Measurements from ENCODE around the gene PLEKHA3.

DNA sequence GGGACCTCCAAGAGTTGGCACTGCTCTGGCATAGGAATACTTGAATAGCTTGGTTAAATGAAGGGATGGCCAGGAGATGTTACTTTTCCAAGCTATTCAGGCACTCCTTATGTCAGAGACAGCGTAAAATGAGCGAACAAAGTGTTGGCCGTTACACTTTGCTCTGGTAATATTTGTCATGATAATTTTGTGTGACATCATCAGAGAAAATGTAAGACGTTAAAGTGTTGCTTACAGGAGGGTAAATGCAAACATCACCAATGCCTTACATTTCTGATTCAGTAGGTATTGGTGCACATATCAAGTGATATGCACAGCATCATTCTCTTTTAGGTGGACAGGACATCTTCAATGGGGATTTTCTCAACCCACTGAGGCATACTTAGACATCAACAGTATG is 46.0 kb downstream of the PLEKHA3 start:
- TF ChIP-seq, protein P1, sequence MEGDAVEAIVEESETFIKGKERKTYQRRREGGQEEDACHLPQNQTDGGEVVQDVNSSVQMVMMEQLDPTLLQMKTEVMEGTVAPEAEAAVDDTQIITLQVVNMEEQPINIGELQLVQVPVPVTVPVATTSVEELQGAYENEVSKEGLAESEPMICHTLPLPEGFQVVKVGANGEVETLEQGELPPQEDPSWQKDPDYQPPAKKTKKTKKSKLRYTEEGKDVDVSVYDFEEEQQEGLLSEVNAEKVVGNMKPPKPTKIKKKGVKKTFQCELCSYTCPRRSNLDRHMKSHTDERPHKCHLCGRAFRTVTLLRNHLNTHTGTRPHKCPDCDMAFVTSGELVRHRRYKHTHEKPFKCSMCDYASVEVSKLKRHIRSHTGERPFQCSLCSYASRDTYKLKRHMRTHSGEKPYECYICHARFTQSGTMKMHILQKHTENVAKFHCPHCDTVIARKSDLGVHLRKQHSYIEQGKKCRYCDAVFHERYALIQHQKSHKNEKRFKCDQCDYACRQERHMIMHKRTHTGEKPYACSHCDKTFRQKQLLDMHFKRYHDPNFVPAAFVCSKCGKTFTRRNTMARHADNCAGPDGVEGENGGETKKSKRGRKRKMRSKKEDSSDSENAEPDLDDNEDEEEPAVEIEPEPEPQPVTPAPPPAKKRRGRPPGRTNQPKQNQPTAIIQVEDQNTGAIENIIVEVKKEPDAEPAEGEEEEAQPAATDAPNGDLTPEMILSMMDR (IDR thresholded peaks at IDR 0.05; ENCODE audit: poor library complexity): no peak
- TF ChIP-seq EZH2 (IDR thresholded peaks at IDR 0.05; ENCODE audit: borderline replicate concordance): no peak
